ENCODE results near the gene TECPR1.

Gene TECPR1

GRCh38 chr7:98276241-98276761 lies 24.3 kb upstream of the TECPR1 start:
- no peak for FAIRE-seq

GRCh38 chr7:98267303-98267702 lies 15.3 kb upstream of the TECPR1 start:
- DNase-seq (ENCODE audit: insufficient read length, low spot score) (no peak), FAIRE-seq (no peak)
- TF ChIP-seq CTCF (IDR thresholded peaks at IDR 0.05; ENCODE audit: insufficient read depth, missing control alignments): no peak

More at GRCh38 chr7:98276241-98276761, 24.3 kb upstream of the TECPR1 start:
- TF ChIP-seq CTCF (IDR thresholded peaks at IDR 0.05; ENCODE audit: insufficient read depth, missing control alignments): no peak
- no peak for DNase-seq (ENCODE audit: insufficient read length, low spot score)

GRCh38 chr7:98266840-98267239 lies 14.8 kb upstream of the TECPR1 start:
- FAIRE-seq (no peak), DNase-seq (ENCODE audit: insufficient read length, low spot score) (no peak)
- peak; percentile 5 for TF ChIP-seq CTCF (IDR thresholded peaks at IDR 0.05; ENCODE audit: insufficient read depth, missing control alignments)

GRCh38 chr7:98265841-98266271 lies 13.8 kb upstream of the TECPR1 start:
- DNase-seq (ENCODE audit: insufficient read length, low spot score): no peak
- FAIRE-seq: no peak
- no peak for TF ChIP-seq CTCF (IDR thresholded peaks at IDR 0.05; ENCODE audit: insufficient read depth, missing control alignments)

- DNase-seq (ENCODE audit: insufficient read length, low spot score): no peak
- no peak for FAIRE-seq
- TF ChIP-seq CTCF (IDR thresholded peaks at IDR 0.05; ENCODE audit: insufficient read depth, missing control alignments): no peak
Measured at GRCh38 chr7:98257701-98258100, 5.7 kb upstream of the TECPR1 start.

GRCh38 chr7:98256431-98256830 lies 4.4 kb upstream of the TECPR1 start:
- DNase-seq (ENCODE audit: insufficient read length, low spot score) (no peak), FAIRE-seq (no peak)
- TF ChIP-seq CTCF (IDR thresholded peaks at IDR 0.05; ENCODE audit: insufficient read depth, missing control alignments): no peak

GRCh38 chr7:98254951-98255610 lies 3.0 kb upstream of the TECPR1 start:
- FAIRE-seq (no peak), DNase-seq (ENCODE audit: insufficient read length, low spot score) (no peak)
- TF ChIP-seq CTCF (IDR thresholded peaks at IDR 0.05; ENCODE audit: insufficient read depth, missing control alignments): no peak

Measured in D721Med (cell line).